HepG2 (cell line): ENCODE data around the gene AP2A2.

Source experiments
- CREB1 ChIP-seq, 2 experiments: fragments of 450-650 bp in 1 of 2; IDR thresholded peaks; 2 replicates each; pipeline ENCODE4 v1.6.1; 2016 to 2017; ENCODE audit warnings: control low read depth in 1 of 2, mild to moderate bottlenecking in 1 of 2, missing compliant biosample characterization in 1 of 2, missing genetic modification characterization in 1 of 2
- HIVEP1 ChIP-seq: sonication (generic); formaldehyde crosslinking; IDR thresholded peaks from 2 replicates; pipeline ENCODE4 v1.4.0; 2020; ENCODE audit warnings: mild to moderate bottlenecking, missing genetic modification reagents
- MYC ChIP-seq: sonication (generic); formaldehyde crosslinking; IDR thresholded peaks from 2 replicates; pipeline ENCODE4 v1.9.0; 2021; ENCODE audit warnings: missing genetic modification reagents, borderline replicate concordance
- U2AF1 ChIP-seq: fragments of 200-400 bp; formaldehyde crosslinking; optimal IDR thresholded peaks from 2 replicates; pipeline ENCODE3; 2017; ENCODE audit warnings: mild to moderate bottlenecking, low read depth, low read length
- TF ChIP-seq, protein P1 (sequence below): IDR thresholded peaks from 2 replicates; pipeline ENCODE4 v1.6.1; 2016; ENCODE audit warnings: low read depth, borderline replicate concordance
- TF ChIP-seq, protein P2 (sequence below): sonication (generic); formaldehyde crosslinking; IDR thresholded peaks from 2 replicates; pipeline ENCODE4 v1.5.0; 2020; ENCODE audit warnings: mild to moderate bottlenecking, missing genetic modification reagents, moderate library complexity
- TF ChIP-seq, protein P3 (sequence below): conservative IDR thresholded peaks from 2 replicates; pipeline ENCODE4 v1.6.1; 2018; ENCODE audit warnings: missing genetic modification reagents

DNA sequence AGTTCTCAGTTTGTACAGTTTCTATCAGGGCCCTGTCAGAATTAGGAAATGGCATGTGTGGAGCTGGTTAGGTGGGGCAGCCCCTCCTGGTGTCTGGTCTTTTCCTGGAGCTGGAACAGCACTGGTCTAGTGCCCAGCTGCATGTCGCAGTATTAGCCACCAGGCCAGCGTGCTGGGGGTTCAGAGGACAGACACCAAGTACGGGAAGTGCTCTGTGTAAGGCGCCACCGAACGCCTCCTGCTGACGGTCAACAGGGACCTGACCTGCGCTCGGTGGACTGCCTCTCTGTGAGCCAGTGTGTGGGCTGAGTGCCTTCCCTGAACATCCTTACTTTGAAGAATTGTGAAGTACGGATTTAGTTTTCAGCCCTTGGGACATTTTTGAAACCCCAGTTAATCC, 33.9 kb downstream of the AP2A2 start:
- TF ChIP-seq MYC (CRISPR knock-in tag) (no peak), HIVEP1 (CRISPR knock-in tag) (no peak), CREB1 (IDR thresholded peaks at IDR 0.05) (no peak), CREB1 (CRISPR knock-in tag; IDR thresholded peaks at IDR 0.05) (no peak), U2AF1 (no peak)
- TF ChIP-seq, protein P1, sequence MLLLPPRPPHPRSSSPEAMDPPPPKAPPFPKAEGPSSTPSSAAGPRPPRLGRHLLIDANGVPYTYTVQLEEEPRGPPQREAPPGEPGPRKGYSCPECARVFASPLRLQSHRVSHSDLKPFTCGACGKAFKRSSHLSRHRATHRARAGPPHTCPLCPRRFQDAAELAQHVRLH (CRISPR knock-in tag): no peak
- TF ChIP-seq, protein P2, sequence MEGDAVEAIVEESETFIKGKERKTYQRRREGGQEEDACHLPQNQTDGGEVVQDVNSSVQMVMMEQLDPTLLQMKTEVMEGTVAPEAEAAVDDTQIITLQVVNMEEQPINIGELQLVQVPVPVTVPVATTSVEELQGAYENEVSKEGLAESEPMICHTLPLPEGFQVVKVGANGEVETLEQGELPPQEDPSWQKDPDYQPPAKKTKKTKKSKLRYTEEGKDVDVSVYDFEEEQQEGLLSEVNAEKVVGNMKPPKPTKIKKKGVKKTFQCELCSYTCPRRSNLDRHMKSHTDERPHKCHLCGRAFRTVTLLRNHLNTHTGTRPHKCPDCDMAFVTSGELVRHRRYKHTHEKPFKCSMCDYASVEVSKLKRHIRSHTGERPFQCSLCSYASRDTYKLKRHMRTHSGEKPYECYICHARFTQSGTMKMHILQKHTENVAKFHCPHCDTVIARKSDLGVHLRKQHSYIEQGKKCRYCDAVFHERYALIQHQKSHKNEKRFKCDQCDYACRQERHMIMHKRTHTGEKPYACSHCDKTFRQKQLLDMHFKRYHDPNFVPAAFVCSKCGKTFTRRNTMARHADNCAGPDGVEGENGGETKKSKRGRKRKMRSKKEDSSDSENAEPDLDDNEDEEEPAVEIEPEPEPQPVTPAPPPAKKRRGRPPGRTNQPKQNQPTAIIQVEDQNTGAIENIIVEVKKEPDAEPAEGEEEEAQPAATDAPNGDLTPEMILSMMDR (CRISPR knock-in tag): peak; percentile 52
- TF ChIP-seq, protein P3, sequence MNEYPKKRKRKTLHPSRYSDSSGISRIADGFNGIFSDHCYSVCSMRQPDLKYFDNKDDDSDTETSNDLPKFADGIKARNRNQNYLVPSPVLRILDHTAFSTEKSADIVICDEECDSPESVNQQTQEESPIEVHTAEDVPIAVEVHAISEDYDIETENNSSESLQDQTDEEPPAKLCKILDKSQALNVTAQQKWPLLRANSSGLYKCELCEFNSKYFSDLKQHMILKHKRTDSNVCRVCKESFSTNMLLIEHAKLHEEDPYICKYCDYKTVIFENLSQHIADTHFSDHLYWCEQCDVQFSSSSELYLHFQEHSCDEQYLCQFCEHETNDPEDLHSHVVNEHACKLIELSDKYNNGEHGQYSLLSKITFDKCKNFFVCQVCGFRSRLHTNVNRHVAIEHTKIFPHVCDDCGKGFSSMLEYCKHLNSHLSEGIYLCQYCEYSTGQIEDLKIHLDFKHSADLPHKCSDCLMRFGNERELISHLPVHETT (CRISPR knock-in tag): no peak
